Midbrain (tissue), 1 donor: Measurements from ENCODE around the gene CHTF18.
A peak's percentile ranks its signal among the peaks of the same experiment; 100 is the strongest.
"Not testable (repeated sequence)": the region's sequence is repeated elsewhere in the genome, so short reads cannot be mapped to it uniquely, and the experiment has no call there.

Source experiments
- DNase-seq: peaks from one replicate; lab custom pipeline; 2025; lab: John Stamatoyannopoulos, UW

CHTF18 gene

DNA sequence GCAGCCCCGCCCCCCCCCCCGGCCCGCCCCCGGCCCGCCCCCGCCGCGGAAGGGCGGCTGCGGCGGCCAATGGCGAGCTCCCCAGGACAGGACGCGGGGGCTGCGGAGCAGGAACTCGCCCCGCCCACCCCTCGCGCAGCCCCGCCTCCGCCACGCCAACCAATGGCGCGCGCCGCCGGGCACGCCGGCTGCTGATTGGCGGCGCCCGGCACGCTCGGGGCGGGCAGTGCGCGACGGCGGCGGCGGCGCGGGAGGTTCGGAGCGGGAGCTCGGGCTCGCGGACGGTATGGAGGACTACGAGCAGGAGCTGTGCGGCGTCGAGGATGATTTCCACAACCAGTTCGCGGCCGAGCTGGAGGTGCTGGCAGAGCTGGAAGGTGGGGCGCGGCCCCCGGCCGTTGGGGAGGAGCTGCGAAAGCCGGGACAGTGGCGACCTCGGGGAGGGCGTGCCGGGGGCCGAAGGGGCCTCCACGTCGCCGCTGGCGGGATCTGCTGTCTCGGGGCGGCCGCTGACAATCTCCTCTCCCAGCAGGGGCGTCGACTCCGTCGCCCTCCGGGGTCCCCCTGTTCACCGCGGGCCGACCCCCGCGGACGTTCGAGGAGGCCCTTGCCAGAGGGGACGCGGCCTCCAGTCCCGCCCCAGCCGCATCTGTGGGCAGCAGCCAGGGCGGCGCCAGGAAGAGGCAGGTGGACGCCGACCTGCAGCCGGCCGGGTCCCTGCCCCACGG lies at the start of gene CHTF18:
CHTF18 (plus strand) TSS at position 222 of the 728 bp plus-strand sequence; CDS start at position 287, 65 bp downstream.
- DNase-seq = peak; percentile 85

DNA sequence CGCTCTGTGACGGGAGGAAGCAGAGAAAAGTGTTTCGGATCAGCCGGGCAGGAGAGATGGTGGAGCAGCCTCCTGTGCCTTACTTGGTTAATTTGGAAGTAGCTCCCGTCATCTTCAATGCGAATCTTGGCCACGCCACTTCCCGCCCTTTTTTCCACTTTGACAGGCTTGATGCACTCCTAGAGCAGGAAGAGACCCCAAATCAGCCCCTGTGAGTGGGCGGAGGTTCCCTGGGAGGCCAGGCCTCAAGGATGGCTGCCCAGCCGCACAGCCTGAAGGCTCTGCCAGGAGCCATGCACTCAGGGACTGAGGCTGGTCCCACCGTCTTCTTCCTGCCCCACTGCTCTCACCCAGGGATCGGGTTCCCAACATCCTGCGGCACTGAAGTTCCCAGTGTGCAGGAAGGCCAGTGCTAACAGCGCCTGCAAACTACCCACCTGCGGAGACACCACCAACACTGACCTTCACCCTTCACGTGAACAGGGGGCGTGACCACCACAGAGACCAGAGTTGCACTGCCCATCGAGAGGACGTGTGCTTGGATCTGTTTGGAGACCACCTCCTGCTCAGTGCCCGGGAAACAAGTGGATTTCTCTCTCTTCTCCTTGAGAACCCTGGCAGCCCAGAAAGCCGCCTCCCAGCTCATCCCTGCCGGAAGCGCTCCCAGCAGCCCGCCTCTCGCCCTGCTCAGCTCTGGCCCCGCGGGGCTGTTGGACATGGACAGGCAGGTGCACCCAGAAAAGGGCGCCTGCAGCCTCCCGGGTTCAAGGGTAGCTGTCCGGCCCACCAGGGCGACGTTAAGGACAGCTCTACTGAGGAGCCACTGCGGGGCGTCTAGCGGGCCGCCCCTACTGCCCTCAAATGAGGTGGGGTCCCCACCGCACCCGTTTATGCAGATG lies 48.6 kb upstream of the CHTF18 start:
- no peak for DNase-seq

GRCh38 chr16:740459-740763 lies 48.0 kb upstream of the CHTF18 start:
- DNase-seq = no peak

GRCh38 chr16:740764-741505 lies 47.5 kb upstream of the CHTF18 start, which contains the start of gene CIAO3:
CIAO3 (minus strand) TSS chr16:740997; CDS start chr16:740985, 12 bp downstream.
- DNase-seq = peak; percentile 85

DNA sequence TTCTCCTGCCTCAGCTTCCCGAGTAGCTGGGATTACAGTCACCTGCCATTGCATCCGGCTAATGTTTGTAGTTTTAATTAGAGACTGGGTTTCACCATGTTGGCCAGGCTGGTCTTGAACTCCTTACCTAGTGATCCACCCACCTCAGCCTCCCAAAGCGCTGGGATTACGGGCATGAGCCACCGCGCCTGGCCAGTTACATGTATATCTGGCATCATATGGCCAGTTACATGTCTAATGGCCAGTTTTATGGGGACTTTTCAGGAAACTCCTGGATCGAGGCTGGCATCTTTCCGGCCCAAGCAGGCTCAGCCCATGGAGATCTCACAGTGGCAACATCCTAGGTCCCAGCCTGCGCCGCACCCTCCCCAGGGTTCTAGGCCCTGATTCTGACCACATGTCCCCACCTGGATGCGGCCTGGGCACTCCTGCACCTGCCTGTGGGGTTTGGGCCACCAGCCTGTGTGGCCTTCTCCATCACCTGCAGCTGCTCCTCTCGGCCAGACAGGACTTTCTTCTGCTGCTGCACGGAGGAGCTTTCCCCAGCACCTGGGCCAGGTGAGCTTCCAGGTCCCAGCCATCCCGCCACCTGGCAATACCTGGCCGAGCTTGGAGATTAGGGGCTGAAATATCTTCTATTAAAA lies 46.3 kb upstream of the CHTF18 start:
- DNase-seq = no peak

- DNase-seq = not testable (repeated sequence)
These were observed 45.5 kb upstream of the CHTF18 start for GRCh38 chr16:742894-743293.

- no peak for DNase-seq
These were observed 44.5 kb upstream of the CHTF18 start for GRCh38 chr16:743794-744500.

- DNase-seq = no peak
These were observed 42.7 kb upstream of the CHTF18 start for GRCh38 chr16:745739-746138.

GRCh38 chr16:746637-747036 lies 41.8 kb upstream of the CHTF18 start:
- no peak for DNase-seq

GRCh38 chr16:747978-748746 lies 40.3 kb upstream of the CHTF18 start:
- DNase-seq = no peak

DNA sequence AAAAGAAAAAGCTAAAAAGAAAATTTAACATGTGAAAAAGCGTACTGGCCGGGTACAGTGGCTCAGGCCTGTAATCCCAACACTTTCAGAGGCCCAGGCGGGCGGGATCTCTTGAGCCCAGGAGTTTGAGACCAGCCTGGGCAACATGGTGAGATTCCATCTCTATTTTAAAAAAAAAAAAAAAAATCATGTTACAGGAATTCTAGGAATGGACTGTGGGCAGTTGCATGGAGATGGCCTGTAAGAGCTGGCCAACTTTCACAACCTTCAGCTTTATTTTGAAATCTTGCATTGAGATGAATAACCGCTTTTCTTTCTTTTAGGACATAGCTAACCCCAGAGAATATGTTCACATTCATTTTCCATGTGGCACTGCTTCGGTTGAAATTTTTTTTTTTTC lies 39.4 kb upstream of the CHTF18 start:
- no peak for DNase-seq

DNA sequence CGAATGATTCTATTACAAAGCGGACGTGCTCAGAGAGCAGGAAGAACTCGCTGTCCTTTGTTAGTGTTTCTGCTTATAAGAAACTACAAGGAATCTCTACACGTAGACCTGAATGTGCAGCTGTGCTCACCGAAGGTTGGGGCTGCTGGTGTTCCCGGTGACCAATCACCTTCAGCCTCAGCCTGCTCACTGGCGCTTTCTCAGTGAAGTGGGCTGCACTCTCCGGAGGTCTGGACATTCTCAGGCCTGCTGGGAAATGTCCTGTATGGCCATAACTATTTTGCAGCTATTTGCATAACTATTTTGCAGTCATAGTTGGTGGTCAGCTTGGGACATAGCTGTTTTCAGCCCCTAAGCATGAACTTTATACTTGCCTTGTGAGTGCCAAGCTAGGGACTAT lies 37.9 kb upstream of the CHTF18 start:
- no peak for DNase-seq

- DNase-seq = peak; percentile 20
These were observed 37.0 kb upstream of the CHTF18 start for GRCh38 chr16:751152-752006.

DNA sequence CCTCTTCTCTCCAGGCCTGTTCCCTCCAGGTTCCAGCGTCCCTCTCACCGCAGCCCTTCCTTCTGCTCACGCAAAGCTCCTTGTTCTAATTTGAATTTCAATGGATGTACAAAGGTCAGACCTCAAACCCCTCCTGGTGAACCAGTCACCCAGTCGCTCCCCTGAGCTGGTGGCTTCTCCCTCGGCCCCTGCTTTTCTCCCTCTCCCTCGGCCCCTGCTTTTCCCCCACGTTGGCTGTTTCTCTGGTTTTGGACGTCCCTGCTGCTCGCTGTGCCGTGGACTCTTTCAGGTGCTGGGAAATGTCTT lies 36.5 kb upstream of the CHTF18 start:
- DNase-seq = no peak

DNA sequence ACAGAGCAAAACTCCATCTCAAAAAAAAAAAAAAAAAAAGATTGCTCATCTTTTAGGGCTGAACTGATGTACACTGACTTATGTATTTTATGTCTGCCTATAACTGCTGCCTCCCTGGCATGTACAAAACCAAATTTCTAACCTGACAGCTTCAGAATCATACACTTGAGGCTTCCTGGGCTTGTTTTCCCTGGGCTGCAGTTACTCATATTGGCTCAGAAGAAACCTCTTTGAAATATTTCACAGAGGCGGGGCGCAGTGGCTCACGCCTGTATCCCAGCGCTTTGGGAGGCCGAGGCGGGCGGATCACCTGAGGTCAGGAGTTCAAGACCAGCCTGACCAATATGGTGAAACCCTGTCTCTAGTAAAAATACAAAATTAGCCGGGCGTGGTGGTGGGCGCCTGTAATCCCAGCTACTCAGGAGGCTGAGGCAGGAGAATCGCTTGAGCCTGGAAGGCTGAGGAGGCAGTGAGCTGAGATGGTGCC lies 34.3 kb upstream of the CHTF18 start:
- not testable (repeated sequence) for DNase-seq

GRCh38 chr16:754656-755055 lies 33.8 kb upstream of the CHTF18 start:
- DNase-seq = no peak

DNA sequence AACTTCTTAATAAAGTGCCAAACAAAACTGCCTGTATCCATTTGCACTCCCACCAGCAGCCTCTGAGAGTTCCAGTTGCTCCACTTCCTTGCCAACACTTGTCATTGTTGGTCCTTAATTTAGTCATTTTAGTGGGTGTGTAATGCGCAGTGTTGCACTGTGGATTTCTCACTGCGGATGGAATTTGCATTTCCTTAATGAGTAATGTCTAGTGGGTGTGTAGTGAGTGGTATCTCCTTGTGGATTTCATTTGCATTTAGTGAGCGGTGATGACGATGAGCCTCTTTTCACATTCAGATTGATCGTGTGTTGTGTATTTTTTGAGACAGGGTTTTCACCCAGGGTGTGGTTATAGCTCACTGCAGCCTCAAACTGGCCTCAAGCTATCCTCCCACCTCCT lies 32.0 kb upstream of the CHTF18 start:
- DNase-seq = no peak

DNA sequence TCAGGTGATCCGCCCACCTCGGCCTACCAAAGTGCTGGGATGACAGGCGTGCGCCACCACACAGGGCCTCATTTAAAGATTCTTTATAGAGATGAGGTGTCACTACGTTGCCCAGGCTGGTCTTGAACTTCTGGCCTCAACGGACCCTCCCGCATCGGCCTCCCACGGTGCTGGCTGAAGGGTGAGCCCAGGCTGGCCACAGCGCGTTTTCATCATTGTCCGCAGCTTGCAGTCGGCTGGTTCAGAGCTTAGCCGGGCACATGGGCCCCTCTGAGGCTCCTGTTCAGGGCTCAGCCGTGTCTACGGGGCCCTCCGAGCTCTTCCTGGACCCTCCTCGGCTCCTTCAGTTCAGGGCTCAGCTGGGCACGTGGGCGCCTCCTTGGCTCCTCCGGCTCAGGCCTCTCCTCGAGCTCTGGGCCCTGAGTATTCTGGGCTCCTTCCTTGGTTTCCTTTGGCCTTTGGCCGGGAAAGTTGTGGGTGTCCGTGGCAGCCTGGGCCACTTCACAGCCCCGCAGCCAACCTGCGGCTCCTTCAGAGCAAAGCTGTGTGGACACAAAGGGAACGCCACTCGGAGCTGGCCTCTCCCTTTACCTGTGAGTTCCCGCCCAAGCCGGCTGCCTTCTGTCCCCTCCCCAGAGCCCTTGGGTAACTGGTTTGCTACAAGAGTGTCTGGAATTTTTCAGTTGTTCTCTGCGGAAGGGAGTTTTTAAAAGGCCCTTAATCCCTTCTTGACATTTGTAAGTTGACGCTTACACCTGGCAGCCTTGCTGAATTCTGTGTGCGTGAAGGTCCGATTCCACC lies 29.1 kb upstream of the CHTF18 start:
- DNase-seq = no peak

- DNase-seq = no peak
These were observed 28.4 kb upstream of the CHTF18 start for GRCh38 chr16:760065-760464.
